GM23248 (cell line): ENCODE measurements around the gene MTMR2.

Experiments
- EZH2 ChIP-seq: fragments of 200-600 bp; sonication (generic); IDR thresholded peaks from 2 replicates; pipeline ENCODE4 v1.6.1; 2018; ENCODE audit warnings: antibody characterized with exemption, mild to moderate bottlenecking; ENCODE audit not compliant: insufficient read depth, poor library complexity, severe bottlenecking
- EZH2phosphoT487 ChIP-seq: fragments of 200-600 bp; sonication (generic); IDR thresholded peaks from 2 replicates; pipeline ENCODE4 v1.6.1; 2018; ENCODE audit warnings: antibody characterized with exemption, moderate library complexity, mild to moderate bottlenecking, low read depth; ENCODE audit not compliant: insufficient read depth

GRCh38 chr11:95886462-95886861 is 37.4 kb downstream of the MTMR2 start:
- no peak for TF ChIP-seq EZH2
- no peak for TF ChIP-seq EZH2phosphoT487
